Measurements from ENCODE around the gene CREB3L1. TPM values are rescaled to one million over a fixed set of nuclear protein-coding genes. Genes with fewer than 3 reads are reported as not detected.

Gene CREB3L1
- total and polyA plus RNA-seq, 2 of the 13 experiments (the other 11 are each of a cell fraction or from before 2014, with no cell fraction given): not detected

DNA sequence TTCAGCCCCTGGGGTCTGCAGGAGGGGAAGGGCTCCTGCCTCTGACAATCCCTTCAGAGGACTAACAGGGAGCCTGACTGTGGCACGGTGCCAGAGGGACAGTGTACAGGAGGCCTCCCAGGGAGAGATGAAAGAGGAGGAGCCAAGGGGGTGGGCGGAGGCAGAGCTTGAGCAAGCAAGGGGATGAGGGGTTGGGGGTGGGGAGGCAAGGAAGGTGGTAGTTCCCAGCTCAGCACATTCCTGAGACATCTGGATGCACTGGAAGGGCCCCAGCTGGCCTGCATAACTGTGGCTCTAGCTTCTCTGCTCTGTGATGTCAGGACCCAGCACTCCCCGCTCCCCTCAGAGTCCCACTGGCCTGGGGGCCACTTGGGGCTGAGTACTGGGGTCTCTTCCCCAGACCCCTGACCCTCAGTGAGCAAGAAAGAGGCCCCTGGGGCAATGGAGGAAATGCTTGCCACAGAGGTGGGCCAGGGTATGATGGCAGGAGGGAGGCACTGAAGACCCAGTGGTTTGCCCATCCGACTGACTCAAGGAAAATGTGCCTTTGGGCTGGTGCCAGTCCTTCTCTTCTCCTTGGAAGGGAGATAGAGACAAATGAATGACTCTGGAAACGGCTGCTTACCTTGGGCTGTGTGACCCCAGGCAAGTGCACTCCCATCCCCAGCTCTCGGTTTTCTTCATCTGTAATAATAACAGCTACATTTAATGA, 13.3 kb downstream of the CREB3L1 start:
- WGBS (ENCODE audit: low lambda C conversion rate): 15% methylated on average over 5 of the region's 6 CpGs
- ATAC-seq (no peak), FAIRE-seq (no peak), DNase-seq (ENCODE audit: low spot score) (no peak)
- Histone ChIP-seq H3K4me2 (ENCODE audit: low read depth, low read length) (no peak overlapping the region), H3K79me2 (ENCODE audit: insufficient read depth, low read length) (no peaks in the 10 kb centered on the region), H2AFZ (ENCODE audit: low read length) (no peak overlapping the region), H3K27me3 (ENCODE audit: control insufficient read depth in 1 of 2, insufficient read depth in 2 of 2, low read length in 2 of 2) (peaks cover 13 to 61% of the 10 kb centered on the region in 2 experiments; a peak in 4 of 5 replicates), H3K9me3 (ENCODE audit: low read length) (no peaks in the 10 kb centered on the region), H3K27ac (ENCODE audit: extremely low read length, insufficient read depth, low read length) (no peak overlapping the region), H3K36me3 (replicated peaks in 1 of 2; ENCODE audit: control insufficient read depth in 1 of 2, insufficient read depth in 2 of 2, low read length in 2 of 2) (no peaks in the 10 kb centered on the region), H3K9ac (ENCODE audit: insufficient read depth, low read depth, low read length) (no peak overlapping the region), H4K20me1 (ENCODE audit: insufficient read depth, low read length) (no peaks in the 10 kb centered on the region), H3K4me3 (replicated peaks in 1 of 3; ENCODE audit: insufficient read depth in 1 of 3, low read depth in 2 of 3, low read length in 3 of 3) (no peak overlapping the region), H3K4me1 (ENCODE audit: insufficient read depth, low read length) (peaks cover 16% of the 10 kb centered on the region)
- intact Hi-C loops (cut with micrococcal nuclease; ENCODE audit: unreplicated experiment): no loop called here
- in situ Hi-C loops (cut with HindIII; ENCODE audit: extremely low pct_ligation_motif_present, low pct_unique_long_range_greater_than_20kb): no loop called here
- CTCF ChIA-PET (ENCODE audit: low intra/inter-chr PET ratio, low total read pairs): no interaction called here
- POLR2A ChIA-PET: interaction anchor here (3.4 kb wide), 1 partner anchor 47 kb away, joined by 12 read pairs; no protein-coding TSS in a partner anchor
- BruUV-seq (replicated peaks): no TSS peak
- TF ChIP-seq PTBP1 (IDR thresholded peaks at IDR 0.05; ENCODE audit: low read depth, low read length, poor library complexity, severe bottlenecking): no peak
- no peak for TF ChIP-seq HMG20A (CRISPR knock-in tag; IDR thresholded peaks at IDR 0.05; ENCODE audit: borderline replicate concordance)
- TF ChIP-seq, protein P1, sequence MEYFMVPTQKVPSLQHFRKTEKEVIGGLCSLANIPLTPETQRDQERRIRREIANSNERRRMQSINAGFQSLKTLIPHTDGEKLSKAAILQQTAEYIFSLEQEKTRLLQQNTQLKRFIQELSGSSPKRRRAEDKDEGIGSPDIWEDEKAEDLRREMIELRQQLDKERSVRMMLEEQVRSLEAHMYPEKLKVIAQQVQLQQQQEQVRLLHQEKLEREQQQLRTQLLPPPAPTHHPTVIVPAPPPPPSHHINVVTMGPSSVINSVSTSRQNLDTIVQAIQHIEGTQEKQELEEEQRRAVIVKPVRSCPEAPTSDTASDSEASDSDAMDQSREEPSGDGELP (IDR thresholded peaks at IDR 0.05; ENCODE audit: borderline replicate concordance, low read depth): no peak
- TF ChIP-seq ZNF547 (CRISPR knock-in tag; IDR thresholded peaks at IDR 0.05): no peak
- TF ChIP-seq FOXK1 (CRISPR knock-in tag; IDR thresholded peaks at IDR 0.05; ENCODE audit: borderline replicate concordance, low read depth): no peak
- no peak for TF ChIP-seq ZNF510 (CRISPR knock-in tag; IDR thresholded peaks at IDR 0.05; ENCODE audit: low read depth)
- no peak for TF ChIP-seq DPF2 (CRISPR knock-in tag; IDR thresholded peaks at IDR 0.05; ENCODE audit: borderline replicate concordance, low read depth)
- TF ChIP-seq SP4 (CRISPR knock-in tag; IDR thresholded peaks at IDR 0.05): no peak
- TF ChIP-seq MED13 (CRISPR knock-in tag; IDR thresholded peaks at IDR 0.05): no peak
- TF ChIP-seq, protein P2, sequence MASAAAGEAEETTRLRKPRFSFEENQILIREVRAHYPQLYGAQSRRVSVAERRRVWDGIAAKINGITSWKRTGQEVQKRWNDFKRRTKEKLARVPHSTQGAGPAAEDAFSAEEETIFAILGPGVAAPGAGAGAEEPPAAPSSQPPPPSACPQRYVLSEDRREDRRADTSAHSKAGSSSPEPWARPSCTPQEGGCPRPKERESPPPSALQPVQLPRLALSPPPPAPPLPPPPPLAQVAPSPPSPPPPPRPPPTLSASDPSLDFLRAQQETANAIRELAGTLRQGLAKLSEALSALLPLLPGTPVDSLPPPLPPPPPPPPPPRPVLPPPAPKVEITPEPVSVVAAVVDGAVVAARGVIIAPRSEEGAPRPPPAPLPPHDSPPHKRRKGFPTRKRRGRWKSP (CRISPR knock-in tag; IDR thresholded peaks at IDR 0.05): no peak
- TF ChIP-seq, protein P3, sequence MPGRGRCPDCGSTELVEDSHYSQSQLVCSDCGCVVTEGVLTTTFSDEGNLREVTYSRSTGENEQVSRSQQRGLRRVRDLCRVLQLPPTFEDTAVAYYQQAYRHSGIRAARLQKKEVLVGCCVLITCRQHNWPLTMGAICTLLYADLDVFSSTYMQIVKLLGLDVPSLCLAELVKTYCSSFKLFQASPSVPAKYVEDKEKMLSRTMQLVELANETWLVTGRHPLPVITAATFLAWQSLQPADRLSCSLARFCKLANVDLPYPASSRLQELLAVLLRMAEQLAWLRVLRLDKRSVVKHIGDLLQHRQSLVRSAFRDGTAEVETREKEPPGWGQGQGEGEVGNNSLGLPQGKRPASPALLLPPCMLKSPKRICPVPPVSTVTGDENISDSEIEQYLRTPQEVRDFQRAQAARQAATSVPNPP (CRISPR knock-in tag; IDR thresholded peaks at IDR 0.05): no peak
- no peak for TF ChIP-seq ZNF775 (CRISPR knock-in tag; IDR thresholded peaks at IDR 0.05; ENCODE audit: borderline replicate concordance)
- no peak for TF ChIP-seq EEA1 (CRISPR knock-in tag; IDR thresholded peaks at IDR 0.05; ENCODE audit: borderline replicate concordance)
- TF ChIP-seq MAFF (IDR thresholded peaks at IDR 0.05; ENCODE audit: low read depth, low read length): no peak
- no peak for TF ChIP-seq CHD4 (IDR thresholded peaks at IDR 0.05; ENCODE audit: borderline replicate concordance, low read length)
- TF ChIP-seq, protein P4, sequence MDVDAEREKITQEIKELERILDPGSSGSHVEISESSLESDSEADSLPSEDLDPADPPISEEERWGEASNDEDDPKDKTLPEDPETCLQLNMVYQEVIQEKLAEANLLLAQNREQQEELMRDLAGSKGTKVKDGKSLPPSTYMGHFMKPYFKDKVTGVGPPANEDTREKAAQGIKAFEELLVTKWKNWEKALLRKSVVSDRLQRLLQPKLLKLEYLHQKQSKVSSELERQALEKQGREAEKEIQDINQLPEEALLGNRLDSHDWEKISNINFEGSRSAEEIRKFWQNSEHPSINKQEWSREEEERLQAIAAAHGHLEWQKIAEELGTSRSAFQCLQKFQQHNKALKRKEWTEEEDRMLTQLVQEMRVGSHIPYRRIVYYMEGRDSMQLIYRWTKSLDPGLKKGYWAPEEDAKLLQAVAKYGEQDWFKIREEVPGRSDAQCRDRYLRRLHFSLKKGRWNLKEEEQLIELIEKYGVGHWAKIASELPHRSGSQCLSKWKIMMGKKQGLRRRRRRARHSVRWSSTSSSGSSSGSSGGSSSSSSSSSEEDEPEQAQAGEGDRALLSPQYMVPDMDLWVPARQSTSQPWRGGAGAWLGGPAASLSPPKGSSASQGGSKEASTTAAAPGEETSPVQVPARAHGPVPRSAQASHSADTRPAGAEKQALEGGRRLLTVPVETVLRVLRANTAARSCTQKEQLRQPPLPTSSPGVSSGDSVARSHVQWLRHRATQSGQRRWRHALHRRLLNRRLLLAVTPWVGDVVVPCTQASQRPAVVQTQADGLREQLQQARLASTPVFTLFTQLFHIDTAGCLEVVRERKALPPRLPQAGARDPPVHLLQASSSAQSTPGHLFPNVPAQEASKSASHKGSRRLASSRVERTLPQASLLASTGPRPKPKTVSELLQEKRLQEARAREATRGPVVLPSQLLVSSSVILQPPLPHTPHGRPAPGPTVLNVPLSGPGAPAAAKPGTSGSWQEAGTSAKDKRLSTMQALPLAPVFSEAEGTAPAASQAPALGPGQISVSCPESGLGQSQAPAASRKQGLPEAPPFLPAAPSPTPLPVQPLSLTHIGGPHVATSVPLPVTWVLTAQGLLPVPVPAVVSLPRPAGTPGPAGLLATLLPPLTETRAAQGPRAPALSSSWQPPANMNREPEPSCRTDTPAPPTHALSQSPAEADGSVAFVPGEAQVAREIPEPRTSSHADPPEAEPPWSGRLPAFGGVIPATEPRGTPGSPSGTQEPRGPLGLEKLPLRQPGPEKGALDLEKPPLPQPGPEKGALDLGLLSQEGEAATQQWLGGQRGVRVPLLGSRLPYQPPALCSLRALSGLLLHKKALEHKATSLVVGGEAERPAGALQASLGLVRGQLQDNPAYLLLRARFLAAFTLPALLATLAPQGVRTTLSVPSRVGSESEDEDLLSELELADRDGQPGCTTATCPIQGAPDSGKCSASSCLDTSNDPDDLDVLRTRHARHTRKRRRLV (CRISPR knock-in tag; IDR thresholded peaks at IDR 0.05): no peak
